Activated T-helper 1 cell treated with Interleukin-2 at 50 U/mL for 16 hours (primary cell): Measurements from ENCODE around the gene MYH6.
"Not testable (repeated sequence)": the region's sequence is repeated elsewhere in the genome, so short reads cannot be mapped to it uniquely, and the experiment has no call there.

Experiments
- DNase-seq: peaks from one replicate; pipeline ENCODE4 v3.0.0-alpha.2; 2020; ENCODE audit warnings: low read depth

The MYH6 gene

GRCh38 chr14:23407516-23408306 lies at the start of gene MYH6:
TSS of gene MYH6 (minus strand) at chr14:23408273. CDS start at chr14:23407223, 1,050 bp downstream.
- DNase-seq, result no peak

- not testable (repeated sequence) for DNase-seq
These were observed 49.0 kb upstream of the MYH6 start for GRCh38 chr14:23456883-23457586.

GRCh38 chr14:23454445-23454856 lies 46.4 kb upstream of the MYH6 start:
- no peak for DNase-seq

- no peak for DNase-seq
These were observed 44.2 kb upstream of the MYH6 start for GRCh38 chr14:23452237-23452636.

- DNase-seq, result no peak
These were observed 42.3 kb upstream of the MYH6 start for GRCh38 chr14:23450379-23450778.

- no peak for DNase-seq
These were observed 41.2 kb upstream of the MYH6 start for GRCh38 chr14:23449314-23449713.

- no peak for DNase-seq
These were observed 39.6 kb upstream of the MYH6 start for GRCh38 chr14:23447361-23448350.

- no peak for DNase-seq
These were observed 38.3 kb upstream of the MYH6 start for GRCh38 chr14:23446291-23446851.

- DNase-seq, result no peak
These were observed 37.7 kb upstream of the MYH6 start for GRCh38 chr14:23445773-23446172.

GRCh38 chr14:23444314-23444713 lies 36.2 kb upstream of the MYH6 start:
- DNase-seq, result no peak

GRCh38 chr14:23443881-23444280 lies 35.8 kb upstream of the MYH6 start:
- no peak for DNase-seq

- no peak for DNase-seq
These were observed 35.3 kb upstream of the MYH6 start for GRCh38 chr14:23443411-23443812.

- DNase-seq, result no peak
These were observed 34.8 kb upstream of the MYH6 start for GRCh38 chr14:23442721-23443356.

- DNase-seq, result no peak
These were observed 33.0 kb upstream of the MYH6 start for GRCh38 chr14:23441076-23441475.

- no peak for DNase-seq
These were observed 31.2 kb upstream of the MYH6 start for GRCh38 chr14:23439107-23439835.

GRCh38 chr14:23438101-23438971 lies 30.3 kb upstream of the MYH6 start:
- DNase-seq, result no peak

- no peak for DNase-seq
These were observed 29.3 kb upstream of the MYH6 start for GRCh38 chr14:23437133-23438100.

GRCh38 chr14:23436327-23437132 lies 28.5 kb upstream of the MYH6 start:
- no peak for DNase-seq
